GM19395 (cell line): ENCODE results near the gene NRF1.
"Not testable (repeated sequence)": the region's sequence is repeated elsewhere in the genome, so short reads cannot be mapped to it uniquely, and the experiment has no call there.

Source experiments
- ATAC-seq: cut with Tn5 transposase; IDR thresholded peaks from one replicate; pipeline ENCODE4 v1.9.1; 2021; ENCODE audit warnings: mild to moderate bottlenecking, moderate library complexity; ENCODE audit not compliant: unreplicated experiment

NRF1 gene

DNA sequence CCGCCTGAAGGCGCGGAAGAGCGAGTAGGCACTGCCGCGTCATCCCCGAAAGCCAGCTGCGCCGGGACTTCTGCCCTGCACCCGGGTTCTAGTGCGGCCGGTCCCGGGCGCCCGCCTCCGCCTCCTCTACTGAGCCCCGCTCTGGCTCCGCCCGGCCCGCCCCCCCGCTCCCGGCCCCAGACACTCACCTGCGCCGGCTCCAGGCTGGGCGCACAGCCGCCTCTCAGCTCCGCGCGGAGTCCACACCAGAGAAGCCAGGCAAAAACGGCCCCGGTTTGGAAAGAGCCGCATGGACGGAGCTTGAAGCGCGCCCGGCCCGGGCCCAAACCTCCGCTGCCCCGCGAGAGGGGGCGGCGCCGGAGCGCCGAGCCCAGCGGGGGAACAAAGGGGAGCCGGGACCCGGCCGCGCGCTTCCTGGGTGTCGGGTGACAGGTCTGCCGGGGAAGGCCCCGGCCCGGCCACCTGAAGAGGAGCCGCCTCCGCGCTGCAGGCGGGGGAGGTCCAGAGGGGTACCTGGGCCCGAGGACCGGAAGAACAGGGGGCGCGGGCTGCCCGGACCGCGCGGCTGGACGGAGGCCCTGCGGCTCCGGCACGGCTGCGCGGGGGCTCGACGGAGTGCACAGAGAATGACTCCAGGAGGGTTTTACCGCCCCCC lies 168.2 kb downstream of the NRF1 start:
- peak; percentile 32 for ATAC-seq

DNA sequence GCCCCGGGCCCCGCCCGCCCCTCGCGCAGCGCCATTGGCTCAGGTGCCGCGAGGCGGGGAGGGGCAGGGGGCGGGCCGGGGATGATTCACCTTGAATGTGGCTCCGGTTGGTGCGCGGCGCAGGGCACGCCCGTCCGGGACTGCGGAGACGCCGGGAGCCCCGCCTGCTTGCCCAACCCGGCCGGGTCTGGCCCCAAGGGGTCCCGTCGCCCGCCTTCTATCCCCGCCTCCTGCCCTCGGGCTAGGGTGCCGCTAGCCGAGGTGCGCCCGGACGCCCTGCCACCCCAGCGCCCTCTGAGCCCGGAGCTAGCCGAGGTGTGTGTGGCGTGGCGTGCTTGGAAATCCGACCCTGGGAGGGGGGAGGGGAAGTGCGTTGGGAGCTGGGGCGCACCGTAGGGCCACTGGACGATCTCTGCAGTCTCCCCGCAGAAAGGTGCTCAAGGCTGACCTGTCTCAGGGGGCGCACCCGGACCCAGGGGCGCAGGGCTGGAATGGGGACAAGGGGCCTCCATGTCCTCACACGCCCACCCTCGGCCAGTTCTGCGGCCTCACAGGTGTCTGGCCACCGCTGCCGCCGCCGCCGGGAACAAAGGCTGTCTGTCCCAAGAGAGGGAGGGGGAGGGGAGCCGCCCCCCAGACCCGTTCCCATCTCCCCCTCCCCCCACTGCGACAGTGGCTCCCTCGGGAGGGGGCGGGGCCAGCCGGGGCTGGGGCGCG lies 168.9 kb downstream of the NRF1 start:
- peak; percentile 50 for ATAC-seq

DNA sequence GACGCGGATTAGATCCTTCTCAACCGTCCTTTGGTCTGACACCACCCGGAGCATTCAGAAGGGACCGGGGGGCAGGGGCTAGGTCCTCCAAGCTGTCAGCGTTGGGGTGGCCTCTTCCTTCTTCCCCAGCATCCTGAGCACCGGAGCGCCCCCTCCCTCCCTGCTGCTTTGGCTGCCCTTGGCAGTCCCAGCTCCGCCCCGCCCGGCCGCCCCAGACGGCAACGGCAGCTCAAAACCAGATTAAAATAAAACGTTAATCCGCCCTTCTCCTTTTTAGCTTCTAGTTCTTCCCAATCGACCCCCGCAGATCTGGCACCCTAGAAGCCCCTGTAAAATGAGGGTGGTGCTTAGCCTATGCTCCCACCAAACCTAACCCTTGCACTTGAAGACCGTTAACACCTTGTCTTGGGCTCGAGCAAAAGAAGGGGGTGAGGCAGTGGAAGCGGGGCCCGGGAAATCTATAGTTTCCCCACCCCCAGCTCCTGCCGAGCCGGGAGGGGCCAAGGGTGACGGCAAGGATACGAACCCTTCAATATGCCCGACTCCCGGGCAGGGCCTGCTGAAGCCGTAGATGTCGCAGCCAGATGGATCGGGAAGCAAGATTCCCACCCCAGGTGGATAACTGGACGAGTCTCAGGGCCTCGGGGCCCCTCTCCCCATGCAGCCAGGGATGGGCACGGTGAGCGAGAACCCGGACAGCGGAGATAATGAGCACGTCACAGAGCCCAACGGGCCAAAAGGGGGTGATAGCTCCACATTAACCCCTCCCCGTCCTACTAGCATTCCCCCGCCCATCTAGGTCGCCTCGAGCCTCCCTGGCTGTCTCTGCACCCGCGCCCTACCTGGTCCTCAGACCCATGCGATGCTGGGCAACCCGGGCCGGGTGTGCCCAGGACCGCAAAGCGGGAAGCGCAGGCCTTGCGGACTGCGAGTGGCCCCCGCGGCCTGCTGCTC lies 169.7 kb downstream of the NRF1 start:
- no peak for ATAC-seq

DNA sequence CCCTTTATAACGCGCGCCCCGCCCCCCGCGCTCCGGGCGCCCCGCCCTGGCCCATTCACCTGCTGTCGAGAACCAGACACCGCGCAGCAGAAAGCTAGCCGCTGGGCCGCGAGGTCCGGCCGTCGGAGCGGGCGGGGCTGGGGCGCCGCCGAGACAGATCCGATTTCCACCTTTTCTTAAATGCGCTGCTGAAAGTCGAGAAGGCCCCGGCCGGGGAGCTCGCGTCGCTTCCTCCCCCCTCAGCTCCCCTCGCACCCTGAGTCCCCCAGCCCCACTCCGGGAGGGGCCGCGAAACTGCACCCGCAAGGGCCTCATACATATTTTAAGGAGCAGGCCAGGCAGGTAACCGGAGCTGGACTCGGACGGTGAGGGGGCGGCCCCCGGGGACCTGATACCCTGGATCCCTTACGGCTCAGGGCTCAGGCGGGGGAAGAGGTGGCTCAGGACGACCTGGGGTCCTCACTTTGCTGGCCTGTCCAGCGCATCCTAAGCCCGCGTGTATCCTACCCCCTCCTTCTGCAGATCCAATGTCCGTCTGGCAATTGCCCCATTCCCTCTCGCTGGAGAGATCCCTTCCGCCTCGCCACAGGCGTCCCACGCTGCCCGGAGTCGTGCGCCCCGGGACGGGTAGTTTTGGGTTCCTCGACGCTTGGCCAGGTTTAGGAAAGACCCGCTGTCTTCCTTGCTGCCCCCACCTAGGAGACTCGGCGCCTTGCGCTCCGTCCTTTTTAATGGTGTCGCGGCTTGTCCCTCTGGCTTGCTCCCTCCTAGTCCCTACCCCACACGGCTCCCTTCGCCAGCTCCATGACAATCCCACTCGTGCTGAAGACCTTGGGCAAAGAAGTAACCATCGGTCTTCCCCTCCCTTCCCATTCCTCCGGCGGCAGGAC lies 170.7 kb downstream of the NRF1 start:
- ATAC-seq = no peak

DNA sequence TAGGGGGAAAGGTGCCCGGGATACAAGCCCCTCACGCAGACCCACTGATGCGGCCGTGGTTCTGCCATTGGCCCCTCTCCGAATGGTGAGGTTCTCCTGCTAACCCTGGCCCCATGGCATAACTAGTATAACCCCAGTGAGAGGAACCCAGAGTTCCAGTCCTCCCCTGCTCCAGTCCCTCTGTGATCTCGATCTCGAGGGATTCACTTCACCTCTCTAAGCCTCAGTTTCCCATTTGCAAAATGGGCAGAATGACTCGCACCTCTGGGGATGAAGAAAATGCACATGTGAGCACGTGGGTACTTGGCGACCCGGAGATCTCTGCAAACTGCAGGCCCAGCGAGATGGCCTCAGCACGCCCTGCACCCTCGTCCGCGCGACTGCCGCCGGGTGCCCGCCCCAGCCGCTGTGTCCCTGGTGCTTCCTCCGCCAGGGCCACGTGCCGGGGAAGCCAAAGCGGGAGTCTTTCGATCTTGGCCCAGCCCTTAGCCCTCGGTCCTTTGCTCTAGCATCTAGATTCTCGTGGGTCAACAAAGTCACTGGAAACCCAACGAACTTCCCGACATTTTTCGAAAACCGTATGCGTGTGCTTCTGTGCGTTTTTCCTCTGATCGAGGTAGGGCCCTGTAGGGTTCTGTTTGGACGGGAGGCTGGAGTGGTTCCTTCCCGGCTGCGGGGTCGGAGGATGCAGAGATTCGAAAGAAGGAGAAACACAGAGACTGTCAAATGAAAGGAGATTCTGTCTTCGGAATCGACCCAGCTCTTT lies 171.5 kb downstream of the NRF1 start:
- ATAC-seq = no peak

DNA sequence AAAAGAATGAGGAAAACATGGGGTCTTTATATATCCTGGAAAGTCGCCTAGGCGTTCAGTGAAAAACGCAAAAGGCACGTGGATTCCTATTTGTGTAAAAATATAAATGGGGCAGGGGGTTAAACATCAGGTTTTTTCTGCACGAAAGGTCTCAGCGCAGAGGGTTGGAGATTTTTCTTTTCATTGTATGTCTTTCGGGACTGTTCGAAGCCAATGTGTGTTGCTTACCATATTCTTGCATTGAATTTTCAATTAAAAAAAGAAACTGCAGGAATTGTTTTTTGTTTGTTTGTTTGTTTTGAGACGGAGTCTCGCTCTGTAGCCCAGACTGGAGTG lies 172.0 kb downstream of the NRF1 start:
- ATAC-seq = no peak

DNA sequence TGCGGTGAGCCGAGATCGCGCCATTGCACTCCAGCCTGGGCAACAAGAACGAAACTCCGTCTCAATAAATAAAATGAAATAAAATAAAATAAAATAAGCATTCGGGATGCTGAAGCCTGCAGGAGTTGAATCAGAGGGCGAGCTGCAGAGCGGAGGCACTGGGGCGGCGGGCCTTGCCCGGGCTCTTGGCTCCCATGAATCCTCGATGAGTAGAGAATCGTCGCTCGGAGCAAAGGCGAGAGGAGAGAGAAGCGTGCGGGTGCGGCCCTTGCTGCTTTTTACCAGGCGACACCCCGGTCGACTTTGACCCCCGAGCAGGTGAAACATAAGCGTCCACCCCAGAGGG lies 172.9 kb downstream of the NRF1 start:
- ATAC-seq = no peak

DNA sequence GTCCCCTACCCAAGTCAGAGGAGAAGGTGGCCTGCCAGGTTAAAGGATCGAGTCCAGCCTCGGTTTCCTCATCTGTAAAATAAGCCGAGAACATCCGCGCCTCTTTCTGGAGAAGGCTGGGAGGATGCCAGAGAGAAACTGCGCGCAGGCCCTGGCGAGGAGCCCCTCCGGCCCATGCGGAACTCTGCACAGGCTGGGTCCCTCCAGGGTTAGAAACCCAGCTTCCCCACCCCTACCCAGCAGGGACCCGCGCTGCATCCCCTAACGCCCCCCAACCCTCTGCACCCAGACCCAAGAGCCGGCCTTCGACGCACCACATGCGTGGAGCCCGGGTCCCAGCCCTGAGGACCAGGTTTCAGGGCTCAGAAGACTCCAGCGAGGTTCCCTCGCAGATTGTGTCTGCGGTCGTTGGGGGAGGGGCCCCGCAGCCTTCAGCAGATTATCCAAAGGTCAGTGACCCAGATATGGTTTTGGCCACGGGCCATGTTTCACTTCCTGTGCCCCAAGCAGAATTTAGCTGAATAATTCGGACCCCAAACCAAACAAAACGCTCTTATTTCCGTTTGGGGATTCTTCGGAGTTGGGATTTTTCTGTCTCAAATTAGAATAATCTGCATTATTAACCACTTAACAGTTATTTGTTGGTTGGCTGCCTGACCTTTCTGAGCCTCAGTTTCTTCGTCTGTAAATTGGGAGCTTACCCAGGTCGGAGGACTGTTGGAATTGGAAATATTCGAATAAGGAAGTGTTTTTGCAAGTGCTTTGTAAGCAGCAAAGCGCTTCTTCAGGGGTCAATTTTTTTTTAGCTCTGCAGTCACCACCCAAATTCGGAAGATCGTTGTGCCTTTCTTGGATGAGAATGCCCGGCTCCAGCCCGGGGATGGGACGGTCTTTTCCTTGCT lies 173.5 kb downstream of the NRF1 start:
- no peak for ATAC-seq

DNA sequence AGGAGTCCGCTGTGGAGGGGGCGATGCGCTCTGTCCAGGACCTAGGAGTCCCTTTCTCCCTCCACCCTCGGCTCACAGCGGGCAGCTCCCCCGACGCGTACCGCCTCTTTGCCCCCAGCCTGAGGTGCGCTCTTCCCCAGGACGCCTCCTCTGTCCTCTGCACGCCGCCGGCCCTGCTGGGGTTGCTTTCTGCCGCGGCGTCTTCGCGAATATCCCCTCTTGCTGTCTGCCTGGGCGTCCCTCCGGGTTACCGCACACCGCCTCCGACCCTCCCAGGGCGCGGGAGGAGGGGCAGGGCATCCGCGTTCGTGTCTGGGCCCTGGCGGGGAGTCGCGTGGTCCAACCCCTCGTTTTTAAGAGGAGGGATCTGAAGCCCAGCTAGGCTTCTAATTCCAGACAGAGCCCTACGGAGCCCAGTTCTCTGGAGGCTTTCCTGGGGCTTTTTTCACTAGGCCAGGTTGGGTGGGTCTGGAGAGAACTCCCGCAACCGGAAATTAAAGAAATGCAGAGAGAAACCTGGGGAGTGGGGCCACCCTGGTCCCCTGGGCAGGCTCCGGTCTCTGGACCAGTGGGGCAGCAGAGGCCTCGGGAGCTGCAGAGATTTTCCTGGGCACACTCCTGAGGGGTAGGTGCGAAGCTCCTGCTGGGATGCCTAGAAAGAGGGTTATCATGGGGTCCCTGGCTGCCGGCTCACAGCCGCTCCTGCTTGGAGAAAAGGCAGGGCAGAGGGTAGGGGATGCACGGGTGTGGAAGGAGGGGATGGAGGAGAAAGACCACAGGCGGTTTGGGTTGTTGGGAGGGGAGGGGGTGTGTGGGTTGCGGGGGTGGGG lies 174.4 kb downstream of the NRF1 start:
- ATAC-seq = no peak

DNA sequence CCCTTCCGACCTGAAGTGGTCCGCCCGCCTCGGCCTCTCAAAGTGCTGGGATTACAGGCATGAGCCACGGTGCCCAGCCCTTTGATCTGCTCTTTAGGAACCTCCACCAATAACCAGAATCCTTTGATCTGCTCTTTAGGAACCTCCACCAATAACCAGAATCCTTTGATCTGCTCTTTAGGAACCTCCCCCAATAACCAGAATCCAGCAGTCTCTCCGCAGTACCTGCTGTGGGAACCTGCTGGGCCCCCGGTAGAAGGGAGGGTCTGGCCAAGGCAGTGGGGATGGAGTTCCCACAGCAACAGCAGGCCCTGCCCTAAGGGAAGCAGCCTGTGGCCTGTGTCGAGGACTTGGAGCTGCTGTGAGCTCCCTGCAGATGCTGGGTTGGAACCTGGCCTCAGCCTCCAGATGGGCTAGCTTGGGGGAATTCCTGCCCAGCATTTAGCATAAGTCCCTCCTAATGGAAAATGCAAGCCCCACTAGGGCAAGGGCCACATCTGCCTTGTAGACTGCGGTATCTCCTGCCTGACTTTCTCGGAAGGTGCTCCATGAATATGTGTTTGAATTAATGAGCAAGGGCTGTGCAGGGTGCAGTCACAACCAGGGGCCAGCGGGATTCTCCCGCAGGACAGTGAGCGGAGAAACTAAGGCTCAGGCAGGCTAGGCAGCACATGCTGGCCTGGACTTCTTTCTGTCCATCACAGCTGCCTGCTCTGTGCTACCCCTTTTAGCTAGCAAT lies 175.5 kb downstream of the NRF1 start:
- ATAC-seq = no peak

DNA sequence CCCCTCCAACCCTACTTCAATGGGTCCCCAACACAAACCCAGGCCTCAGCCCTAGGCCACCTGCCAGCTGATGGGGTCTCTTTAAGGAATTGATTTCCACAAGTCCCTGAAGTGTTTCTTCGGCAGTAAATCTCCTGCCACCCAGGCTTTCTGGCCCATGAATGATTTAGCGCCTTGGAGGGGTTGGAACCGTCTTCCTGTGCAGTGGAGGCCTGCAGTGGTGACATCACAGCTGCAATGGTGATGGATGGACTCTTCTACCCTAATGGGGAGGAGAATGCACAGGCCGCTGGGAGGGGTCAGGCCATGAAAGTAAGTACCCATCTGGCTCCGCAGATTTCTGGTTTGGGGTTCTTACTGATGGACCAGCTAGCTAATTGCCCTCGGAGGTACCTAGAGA lies 177.5 kb downstream of the NRF1 start:
- no peak for ATAC-seq

DNA sequence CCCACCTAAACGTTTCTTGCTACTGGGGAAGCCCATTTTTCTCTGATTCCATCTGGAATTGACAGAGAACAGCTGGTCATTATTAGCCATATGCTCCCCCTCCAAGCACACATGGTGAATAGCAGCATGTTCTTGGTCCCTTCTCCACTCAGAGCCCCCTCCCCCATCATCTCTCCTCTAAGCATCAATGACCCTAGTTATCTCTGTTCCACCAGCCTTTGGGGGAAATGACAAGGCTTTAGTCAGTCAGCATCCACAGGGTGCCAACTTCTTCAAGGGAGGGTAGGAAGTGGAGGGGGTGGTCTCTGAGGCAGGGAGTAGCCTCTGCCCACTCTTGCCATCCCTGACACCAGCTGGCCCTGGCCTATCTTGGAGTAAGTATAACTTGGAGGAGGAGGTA lies 178.1 kb downstream of the NRF1 start:
- ATAC-seq = no peak

DNA sequence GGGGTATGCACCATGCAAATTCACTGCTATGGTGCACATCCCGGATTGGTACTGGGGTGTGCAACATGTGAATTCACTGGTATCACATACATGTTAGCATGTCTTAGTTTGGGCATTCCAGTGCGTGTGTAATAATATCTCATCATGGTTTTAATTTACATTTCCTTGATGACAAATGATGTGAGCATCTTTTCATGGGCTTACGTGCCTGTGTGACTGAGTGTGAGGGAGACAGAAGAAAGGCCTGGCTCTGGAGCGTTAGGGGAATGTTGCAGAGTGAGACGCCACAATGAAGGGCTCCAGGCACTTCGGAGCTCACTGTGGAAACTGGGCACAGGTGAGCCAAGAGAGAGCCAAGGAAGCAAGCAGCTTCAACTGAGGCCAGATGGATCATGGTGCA lies 178.6 kb downstream of the NRF1 start:
- no peak for ATAC-seq

DNA sequence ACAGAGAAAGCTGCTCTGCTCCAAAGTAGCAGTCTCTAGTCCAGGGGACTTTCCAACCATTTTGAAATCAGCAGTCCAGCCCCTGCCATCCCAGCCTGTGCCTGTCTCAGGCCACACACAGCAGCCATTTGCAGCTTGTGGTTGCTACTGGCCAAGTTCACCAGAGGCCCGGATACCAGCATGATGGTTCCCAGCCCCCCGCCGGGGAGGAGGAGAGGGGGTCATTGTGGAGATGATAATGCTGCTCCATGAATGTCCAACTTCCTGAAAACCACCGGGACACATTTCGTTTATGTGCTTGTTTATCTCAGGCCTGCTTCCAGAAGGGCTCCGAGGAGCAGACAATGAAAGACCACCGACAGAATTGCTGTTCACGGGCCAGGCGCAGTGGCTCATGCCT lies 181.2 kb downstream of the NRF1 start:
- no peak for ATAC-seq

DNA sequence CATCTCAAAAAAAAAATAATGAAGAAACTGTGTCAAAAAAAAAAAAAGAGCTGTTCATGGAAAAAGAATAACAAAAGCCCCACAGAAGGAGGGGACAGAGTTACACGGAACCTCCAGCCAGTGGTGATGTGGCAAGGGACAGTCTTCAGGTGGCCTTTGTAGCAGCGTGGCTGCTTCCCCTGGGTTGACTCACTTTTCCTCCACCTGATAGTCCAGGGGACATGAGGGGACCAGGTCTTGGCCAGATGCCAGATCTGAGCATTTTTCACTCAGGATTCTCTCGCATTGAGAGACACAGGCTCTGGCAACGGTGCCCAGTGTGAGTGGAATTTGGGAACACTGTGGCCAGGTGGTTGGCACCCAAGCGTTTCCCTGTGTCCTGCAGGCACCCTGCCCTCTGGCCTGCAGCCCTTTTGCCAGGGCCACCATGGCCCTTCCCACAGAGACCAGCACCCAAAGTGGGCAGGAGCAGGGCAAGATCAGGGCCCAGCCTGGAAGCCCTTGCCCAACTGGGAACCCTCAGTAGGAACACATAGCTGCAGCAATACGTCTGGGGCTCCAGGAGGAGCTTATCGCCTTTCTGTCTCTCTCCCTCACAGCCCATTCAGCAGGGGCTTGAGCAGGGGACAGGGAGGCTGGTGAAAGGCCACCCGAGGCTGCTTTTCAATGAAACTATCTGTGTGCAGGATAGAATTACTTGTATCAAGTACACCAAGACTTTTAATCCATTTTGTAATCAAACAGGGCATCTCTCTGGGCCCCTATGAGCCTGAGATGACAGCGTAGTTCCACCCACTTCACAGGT lies 182.2 kb downstream of the NRF1 start:
- ATAC-seq = no peak

DNA sequence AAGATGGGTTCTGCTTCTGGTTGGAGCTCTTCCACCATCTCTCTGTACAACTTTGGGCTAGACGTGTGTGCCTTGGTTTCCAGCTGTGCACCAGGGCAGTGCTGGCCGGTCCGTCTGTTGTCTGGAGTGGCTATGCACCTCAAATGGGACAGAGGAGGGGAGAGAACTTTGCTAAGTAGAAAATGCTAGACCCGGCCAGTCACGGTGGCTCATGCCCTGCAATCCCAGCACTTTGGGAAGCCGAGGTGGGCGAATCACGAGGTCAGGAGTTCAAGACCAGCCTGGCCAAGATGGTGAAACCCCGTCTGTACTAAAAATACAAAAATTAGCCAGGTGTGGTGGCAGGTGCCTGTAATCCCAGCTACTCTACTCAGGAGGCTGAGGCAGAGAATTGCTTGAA lies 182.9 kb downstream of the NRF1 start:
- ATAC-seq = not testable (repeated sequence)
